GM08714 (cell line): Measurements from ENCODE around the gene CNGA1.
"Not testable (repeated sequence)": the region's sequence is repeated elsewhere in the genome, so short reads cannot be mapped to it uniquely, and the experiment has no call there.

Source experiments
- H3K4me3 ChIP-seq: fragments of 200-500 bp; sonication (Bioruptor generic); 2 replicates; pipeline ENCODE4 v1.5.1; 2014; ENCODE audit warnings: mild to moderate bottlenecking, low read length, inconsistent platforms
- ZNF274 ChIP-seq: IDR thresholded peaks from 2 replicates; pipeline ENCODE4 v1.6.1; 2012; ENCODE audit warnings: mild to moderate bottlenecking, low read depth, low read length

Gene CNGA1

GRCh38 chr4:48015216-48015615 is 1.3 kb downstream of the CNGA1 start:
- TF ChIP-seq ZNF274: no peak
- H3K4me3 ChIP-seq: no peak overlapping the region

- H3K4me3 ChIP-seq: no peak overlapping the region
- no peak for TF ChIP-seq ZNF274
These were observed 3.7 kb downstream of the CNGA1 start for GRCh38 chr4:48012824-48013223.

GRCh38 chr4:48011722-48012121 is 4.8 kb downstream of the CNGA1 start:
- no peak overlapping the region for H3K4me3 ChIP-seq

GRCh38 chr4:48010906-48011305 is 5.6 kb downstream of the CNGA1 start:
- H3K4me3 ChIP-seq: not testable (repeated sequence)

More at GRCh38 chr4:48011722-48012121, 4.8 kb downstream of the CNGA1 start:
- no peak for TF ChIP-seq ZNF274

- no peak for TF ChIP-seq ZNF274
- H3K4me3 ChIP-seq: no peak overlapping the region
These were observed 8.4 kb downstream of the CNGA1 start for GRCh38 chr4:48008021-48008596.

GRCh38 chr4:48005781-48006180 is 10.7 kb downstream of the CNGA1 start:
- TF ChIP-seq ZNF274: no peak
- no peak overlapping the region for H3K4me3 ChIP-seq

- not testable (repeated sequence) for H3K4me3 ChIP-seq
These were observed 12.9 kb downstream of the CNGA1 start for GRCh38 chr4:48003568-48003967.

- TF ChIP-seq ZNF274: no peak
- no peak overlapping the region for H3K4me3 ChIP-seq
These were observed 14.2 kb downstream of the CNGA1 start for GRCh38 chr4:48002267-48002666.

- no peak overlapping the region for H3K4me3 ChIP-seq
- no peak for TF ChIP-seq ZNF274
These were observed 20.5 kb downstream of the CNGA1 start for GRCh38 chr4:47996021-47996420.

GRCh38 chr4:47992475-47992874 is 24.0 kb downstream of the CNGA1 start:
- H3K4me3 ChIP-seq: not testable (repeated sequence)

GRCh38 chr4:47990145-47990544 is 26.3 kb downstream of the CNGA1 start:
- TF ChIP-seq ZNF274: no peak
- H3K4me3 ChIP-seq: no peak overlapping the region

GRCh38 chr4:47974566-47974965 is 41.9 kb downstream of the CNGA1 start:
- TF ChIP-seq ZNF274: no peak
- H3K4me3 ChIP-seq: no peak overlapping the region

- TF ChIP-seq ZNF274: no peak
- H3K4me3 ChIP-seq: no peak overlapping the region
These were observed 43.8 kb downstream of the CNGA1 start for GRCh38 chr4:47972721-47973120.

GRCh38 chr4:47972181-47972580 is 44.3 kb downstream of the CNGA1 start:
- H3K4me3 ChIP-seq: no peak overlapping the region
- no peak for TF ChIP-seq ZNF274

GRCh38 chr4:47968847-47969246 is 47.6 kb downstream of the CNGA1 start:
- TF ChIP-seq ZNF274: no peak
- H3K4me3 ChIP-seq: no peak overlapping the region

- no peak for TF ChIP-seq ZNF274
- H3K4me3 ChIP-seq: no peak overlapping the region
These were observed 61.8 kb downstream of the CNGA1 start for GRCh38 chr4:47954677-47955076.
